Activated CD8-positive, alpha-beta T cell treated with anti-CD3 and anti-CD28 coated beads for 36 hours (primary cell): ENCODE results near the gene TNIP1. TPM values are rescaled to one million over a fixed set of nuclear protein-coding genes. Genes with fewer than 3 reads are reported as not detected.

Experiments
- ATAC-seq: fragments of 200-7000 bp; cut with Tn5 transposase; one replicate; pipeline ENCODE4 v1.10.0; 2021; ENCODE audit warnings: mild to moderate bottlenecking, moderate library complexity
- CTCF ChIA-PET: fragments of 350-600 bp; sonication (Branson Sonifier 250); formaldehyde crosslinking; loops from one replicate; lab custom pipeline; 2021; ENCODE audit warnings: antibody characterized with exemption; lab: Charles Lee
- POLR2A ChIA-PET: fragments of 350-600 bp; sonication (Branson Sonifier 250); formaldehyde crosslinking; loops from one replicate; lab custom pipeline; 2021; ENCODE audit warnings: antibody characterized with exemption; lab: Charles Lee
- DNase-seq: peaks from one replicate; pipeline ENCODE4 v3.0.0-alpha.2; 2020
- H3K27ac Mint-ChIP-seq: one replicate; pipeline ENCODE4 v1.8.0; 2021; ENCODE audit warnings: mild to moderate bottlenecking, mixed read lengths
- H3K27me3 Mint-ChIP-seq: one replicate; pipeline ENCODE4 v1.8.0; 2021; ENCODE audit warnings: mixed read lengths
- H3K36me3 Mint-ChIP-seq: one replicate; pipeline ENCODE4 v1.8.0; 2021; ENCODE audit warnings: low read depth, mixed read lengths
- H3K4me1 Mint-ChIP-seq: one replicate; pipeline ENCODE4 v1.8.0; 2021; ENCODE audit warnings: low read depth, mixed read lengths
- H3K4me3 Mint-ChIP-seq: one replicate; pipeline ENCODE4 v1.8.0; 2021; ENCODE audit warnings: mild to moderate bottlenecking, moderate library complexity, mixed read lengths
- H3K9me3 Mint-ChIP-seq: one replicate; pipeline ENCODE4 v1.8.0; 2021; ENCODE audit warnings: mixed read lengths
- CTCF ChIP-seq: fragments of 200-600 bp; IDR thresholded peaks from one replicate; pipeline ENCODE4 v1.8.0; 2022; ENCODE audit warnings: antibody characterized with exemption, mild to moderate bottlenecking
- intact Hi-C: fragments of 100-400 bp; cut with micrococcal nuclease; formaldehyde crosslinking; loops from one replicate; pipeline ENCODE4 v1.10.0; 2022
- total RNA-seq, 2 experiments: library from RNA; stranded (reverse); gene quantifications; one replicate each; pipeline ENCODE4 v1.2.3, GENCODE V29; 2021

The TNIP1 gene
- total RNA-seq, 2 experiments from 2014 or later: 222 TPM

DNA sequence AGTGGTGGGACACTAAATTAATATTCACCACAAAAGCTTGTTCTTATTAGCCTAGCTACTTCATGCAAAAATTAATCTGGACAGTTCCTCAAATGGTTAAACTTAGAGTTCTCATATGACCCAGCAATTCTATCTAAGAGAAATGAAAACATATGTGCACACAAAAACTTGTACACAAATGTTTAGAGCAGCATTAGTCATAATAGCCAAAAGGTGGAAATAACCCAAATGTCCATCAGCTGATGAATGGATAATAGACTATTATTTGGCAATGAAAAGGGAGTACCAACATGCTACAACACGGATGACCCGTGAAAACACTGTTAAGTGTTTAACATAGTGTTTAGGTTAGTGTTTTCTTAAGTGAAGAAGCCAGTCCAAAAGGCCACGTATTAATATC lies 32.8 kb upstream of the TNIP1 start:
- TF ChIP-seq CTCF: no peak
- intact Hi-C loops: loop anchor here (5.0 kb wide), 1 partner anchor 46 kb away; no protein-coding TSS in a partner anchor
- no peaks in the 10 kb centered on the region for H3K9me3 Mint-ChIP-seq
- H3K4me3 Mint-ChIP-seq: no peak overlapping the region
- ATAC-seq (no peak), DNase-seq (no peak)
- peaks cover 6% of the 10 kb centered on the region for H3K4me1 Mint-ChIP-seq
- peaks cover 42% of the 10 kb centered on the region for H3K36me3 Mint-ChIP-seq
- no peak overlapping the region for H3K27ac Mint-ChIP-seq
- H3K27me3 Mint-ChIP-seq: no peaks in the 10 kb centered on the region
- ChIA-PET POLR2A (interaction anchor here (0.8 kb wide), 1 partner anchor 56 kb away, joined by 3 read pairs; no protein-coding TSS in a partner anchor), CTCF (interaction anchor here (1.1 to 16.0 kb wide), 13 partner anchors 12 to 203 kb away, joined by 3 to 478 read pairs (median 28); partner anchors contain the start of gene TNIP1)

DNA sequence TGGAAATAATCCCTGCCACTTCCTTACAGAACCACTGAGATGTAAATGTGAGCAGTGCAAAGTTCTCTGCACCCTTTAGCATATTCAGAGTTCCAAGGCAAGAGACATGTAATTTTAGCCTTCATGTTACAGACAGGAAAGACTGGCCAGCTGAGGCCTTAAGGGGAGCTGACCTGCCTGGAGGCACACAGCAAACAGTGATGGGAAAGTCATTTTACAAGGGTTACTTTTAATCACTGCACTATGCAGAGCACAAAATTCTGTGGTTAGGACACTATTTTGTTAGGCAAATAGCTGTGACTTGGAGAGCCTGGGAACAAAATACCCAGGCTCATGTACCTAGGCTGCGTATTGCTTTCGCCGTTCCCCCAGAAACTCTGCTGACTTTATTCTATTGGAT lies 30.2 kb upstream of the TNIP1 start:
- ChIA-PET POLR2A (interaction anchor here (0.6 to 2.4 kb wide), 5 partner anchors 10 to 107 kb away, joined by 3 to 6 read pairs (median 3); no protein-coding TSS in a partner anchor), CTCF (interaction anchor here (1.0 to 16.0 kb wide), 4 partner anchors 15 to 71 kb away, joined by 3 to 478 read pairs (median 12); no protein-coding TSS in a partner anchor)
- intact Hi-C loops: loop anchor here (5.0 kb wide), 1 partner anchor 44 kb away; no protein-coding TSS in a partner anchor
- Mint-ChIP-seq H3K9me3 (no peaks in the 10 kb centered on the region), H3K27ac (peak overlapping the region; percentile 70), H3K36me3 (peaks cover 52% of the 10 kb centered on the region), H3K27me3 (no peaks in the 10 kb centered on the region), H3K4me1 (peaks cover 4% of the 10 kb centered on the region), H3K4me3 (no peak overlapping the region)
- TF ChIP-seq CTCF: no peak
- ATAC-seq (no peak), DNase-seq (no peak)

DNA sequence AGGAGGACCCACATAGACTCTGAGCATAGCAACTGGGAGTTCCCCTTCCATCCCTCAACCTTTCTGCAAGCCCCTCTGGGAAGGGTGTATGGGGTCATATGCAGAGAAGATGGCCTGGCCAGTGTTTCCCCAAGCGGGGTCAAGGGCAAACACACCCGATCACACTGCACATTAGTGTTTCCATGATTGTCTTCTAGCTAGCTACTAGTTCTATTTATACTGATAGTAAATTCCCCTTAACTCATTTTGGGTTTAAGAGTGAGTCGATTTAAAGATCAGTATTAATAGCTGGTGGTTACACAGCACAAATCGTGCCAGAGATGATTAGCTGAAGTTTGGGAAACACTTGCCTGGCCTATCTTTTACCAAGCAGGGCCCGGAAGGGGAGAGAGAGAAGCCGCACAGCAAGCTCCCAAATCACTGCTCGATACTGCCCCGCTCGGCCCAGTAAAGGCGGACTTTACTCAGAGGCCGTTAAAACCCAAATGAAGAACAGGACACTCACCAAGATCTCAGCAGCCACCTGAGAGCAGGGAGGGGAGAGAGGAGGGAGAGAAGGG lies 29.4 kb upstream of the TNIP1 start:
- ATAC-seq: no peak
- H3K36me3 Mint-ChIP-seq: peaks cover 56% of the 10 kb centered on the region
- CTCF ChIA-PET: interaction anchor here (0.8 to 16.0 kb wide), 5 partner anchors 15 to 71 kb away, joined by 3 to 478 read pairs (median 5); no protein-coding TSS in a partner anchor

DNA sequence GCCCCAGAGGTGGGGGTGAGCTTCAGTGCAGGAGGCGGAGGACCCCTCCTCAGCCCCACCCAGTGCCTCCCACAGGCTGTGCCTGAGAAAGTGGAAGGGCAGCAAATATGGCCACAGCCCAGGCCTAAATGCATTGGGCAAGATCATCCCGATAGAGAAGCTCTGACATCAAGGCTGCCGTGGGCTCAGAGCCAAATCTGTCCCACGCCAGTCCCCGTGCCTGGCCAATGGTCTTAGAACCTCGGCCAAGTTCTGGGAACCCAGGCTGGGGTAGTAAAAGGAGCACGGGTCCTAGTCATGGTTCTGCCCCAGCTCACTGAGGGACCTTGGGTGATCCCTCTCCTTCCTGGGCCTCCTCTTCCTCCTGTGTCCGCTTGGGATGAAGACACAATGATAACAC lies 27.7 kb upstream of the TNIP1 start:
- ChIA-PET POLR2A (interaction anchor here (1.1 kb wide), 1 partner anchor 13 kb away, joined by 3 read pairs; no protein-coding TSS in a partner anchor), CTCF (interaction anchor here (1.5 to 16.0 kb wide), 3 partner anchors 17 to 57 kb away, joined by 6 to 478 read pairs (median 19); no protein-coding TSS in a partner anchor)
- ATAC-seq: no peak
- Mint-ChIP-seq H3K4me3 (no peak overlapping the region), H3K9me3 (no peaks in the 10 kb centered on the region), H3K4me1 (peaks cover under 1% of the 10 kb centered on the region), H3K36me3 (peaks cover 57% of the 10 kb centered on the region), H3K27me3 (no peaks in the 10 kb centered on the region), H3K27ac (no peak overlapping the region)
- no peak for TF ChIP-seq CTCF
- no peak for DNase-seq
- intact Hi-C loops: no loop called here

More for the DNA sequence above, 29.4 kb upstream of the TNIP1 start:
- no peaks in the 10 kb centered on the region for H3K27me3 Mint-ChIP-seq
- peaks cover 4% of the 10 kb centered on the region for H3K4me1 Mint-ChIP-seq
- POLR2A ChIA-PET: interaction anchor here (0.6 to 2.4 kb wide), 4 partner anchors 11 to 106 kb away, joined by 3 to 6 read pairs (median 3); no protein-coding TSS in a partner anchor
- DNase-seq: no peak
- H3K27ac Mint-ChIP-seq: peak overlapping the region; percentile 70
- intact Hi-C loops: loop anchor here (5.0 kb wide), 1 partner anchor 43 kb away; no protein-coding TSS in a partner anchor
- no peak overlapping the region for H3K4me3 Mint-ChIP-seq
- no peaks in the 10 kb centered on the region for H3K9me3 Mint-ChIP-seq
- TF ChIP-seq CTCF: no peak
